Activated naive CD4-positive, alpha-beta T cell treated with anti-CD3 and anti-CD28 coated beads, Interleukin-2, amount 50 U/mL, for 24 hours (primary cell): Measurements from ENCODE around the gene SUGP1.

Source experiments
- H3K27ac Mint-ChIP-seq: one replicate; pipeline ENCODE4 v1.8.0; 2021; ENCODE audit warnings: mild to moderate bottlenecking, mixed read lengths
- H3K27me3 Mint-ChIP-seq: one replicate; pipeline ENCODE4 v1.8.0; 2021; ENCODE audit warnings: mixed read lengths
- H3K36me3 Mint-ChIP-seq: one replicate; pipeline ENCODE4 v1.8.0; 2021; ENCODE audit warnings: mixed read lengths
- H3K4me1 Mint-ChIP-seq: one replicate; pipeline ENCODE4 v1.8.0; 2021; ENCODE audit warnings: mixed read lengths
- H3K4me3 Mint-ChIP-seq: one replicate; pipeline ENCODE4 v1.8.0; 2021; ENCODE audit warnings: mild to moderate bottlenecking, mixed read lengths
- H3K9me3 Mint-ChIP-seq: one replicate; pipeline ENCODE4 v1.8.0; 2021; ENCODE audit warnings: mixed read lengths

Gene SUGP1

DNA sequence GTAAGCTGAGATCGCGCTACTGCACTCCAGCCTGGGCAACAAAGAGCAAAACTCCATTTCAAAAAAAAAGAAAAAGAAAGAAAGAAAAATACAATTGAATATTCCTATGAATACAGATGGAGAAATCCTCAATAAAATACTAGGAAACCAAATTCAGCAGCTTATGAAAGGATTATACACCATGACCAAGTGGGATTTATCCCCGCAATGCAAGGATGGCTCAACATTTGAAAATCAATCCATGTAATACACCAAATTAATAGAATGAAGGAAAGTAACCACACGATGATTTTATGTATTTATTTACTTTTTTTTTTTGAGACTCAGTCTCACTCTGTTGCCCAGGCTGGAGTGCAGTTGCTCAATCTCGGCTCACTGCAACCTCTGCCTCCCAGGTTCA lies 27.7 kb downstream of the SUGP1 start:
- Mint-ChIP-seq H3K9me3 (no peaks in the 10 kb centered on the region), H3K36me3 (peaks cover 23% of the 10 kb centered on the region), H3K27me3 (no peaks in the 10 kb centered on the region)

DNA sequence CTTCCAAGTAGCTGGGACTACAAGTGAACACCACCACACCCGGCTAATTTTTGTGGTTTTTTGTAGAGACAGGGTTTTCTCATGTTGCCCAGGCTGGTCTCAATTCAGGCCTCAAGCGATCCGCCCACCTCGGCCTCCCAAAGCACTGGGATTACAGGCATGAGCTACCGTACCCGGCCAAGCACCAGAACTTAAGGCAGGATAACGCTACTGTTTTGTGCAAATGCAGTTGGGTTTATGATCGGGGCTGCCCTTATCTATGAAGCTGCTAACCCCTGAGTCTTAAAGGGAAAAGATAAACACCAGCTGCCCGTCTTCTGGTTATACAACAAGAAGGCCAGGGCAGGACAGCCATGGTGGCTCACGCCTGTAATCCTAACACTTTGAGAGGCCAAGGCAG lies 34.6 kb downstream of the SUGP1 start:
- H3K4me3 Mint-ChIP-seq, result no peak overlapping the region
- no peaks in the 10 kb centered on the region for H3K27me3 Mint-ChIP-seq
- no peak overlapping the region for H3K27ac Mint-ChIP-seq
- H3K4me1 Mint-ChIP-seq, result no peaks in the 10 kb centered on the region
- peaks cover 16% of the 10 kb centered on the region for H3K36me3 Mint-ChIP-seq
- no peaks in the 10 kb centered on the region for H3K9me3 Mint-ChIP-seq

More for the DNA sequence above, 27.7 kb downstream of the SUGP1 start:
- Mint-ChIP-seq H3K4me1 (no peaks in the 10 kb centered on the region), H3K27ac (no peak overlapping the region), H3K4me3 (no peak overlapping the region)

DNA sequence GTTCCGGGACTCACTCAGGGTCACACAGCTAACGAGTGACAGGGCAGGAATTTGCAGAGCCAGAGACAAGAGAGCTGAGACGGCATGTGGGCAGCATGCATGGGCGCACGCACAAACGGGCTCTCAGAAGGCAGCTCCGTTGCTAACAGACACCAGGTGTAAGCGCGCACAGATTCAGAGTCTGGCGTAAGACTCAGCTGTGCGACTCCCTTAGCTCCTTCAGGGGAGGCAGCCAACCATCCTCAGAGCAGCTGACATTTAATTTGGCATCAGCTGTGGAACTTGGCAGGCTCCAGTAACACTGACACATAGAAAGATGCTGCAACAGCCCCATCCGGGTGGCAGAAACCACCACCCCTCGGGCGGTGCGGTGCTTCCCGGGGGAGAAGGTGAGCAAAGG lies 39.7 kb downstream of the SUGP1 start:
- H3K27ac Mint-ChIP-seq, result no peak overlapping the region
- no peaks in the 10 kb centered on the region for H3K4me1 Mint-ChIP-seq
- peaks cover 20% of the 10 kb centered on the region for H3K36me3 Mint-ChIP-seq
- H3K27me3 Mint-ChIP-seq, result peaks cover 2% of the 10 kb centered on the region
- no peaks in the 10 kb centered on the region for H3K9me3 Mint-ChIP-seq
- no peak overlapping the region for H3K4me3 Mint-ChIP-seq

DNA sequence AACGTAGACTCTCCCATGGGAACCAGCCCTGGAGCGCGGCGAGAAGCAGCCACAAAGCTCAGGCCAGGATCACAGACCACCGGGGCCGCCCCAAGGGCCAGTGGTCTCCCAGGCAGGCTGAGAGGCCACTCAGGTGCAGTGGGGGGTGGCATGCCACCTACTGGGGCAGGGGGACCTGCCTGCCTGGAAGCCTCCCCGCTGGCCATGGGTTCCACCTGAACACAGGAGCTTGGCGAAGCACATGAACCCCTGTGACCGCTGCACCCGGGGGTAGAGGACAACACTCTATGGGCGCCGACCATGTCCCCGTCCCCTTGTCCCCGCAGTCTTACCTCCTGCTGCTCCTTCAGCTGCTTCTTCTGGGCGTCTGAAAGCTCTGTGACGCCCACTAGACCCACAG lies 40.5 kb downstream of the SUGP1 start:
- Mint-ChIP-seq H3K36me3 (peaks cover 19% of the 10 kb centered on the region), H3K4me1 (no peaks in the 10 kb centered on the region), H3K4me3 (no peak overlapping the region), H3K27me3 (peaks cover 2% of the 10 kb centered on the region), H3K9me3 (no peaks in the 10 kb centered on the region), H3K27ac (no peak overlapping the region)

DNA sequence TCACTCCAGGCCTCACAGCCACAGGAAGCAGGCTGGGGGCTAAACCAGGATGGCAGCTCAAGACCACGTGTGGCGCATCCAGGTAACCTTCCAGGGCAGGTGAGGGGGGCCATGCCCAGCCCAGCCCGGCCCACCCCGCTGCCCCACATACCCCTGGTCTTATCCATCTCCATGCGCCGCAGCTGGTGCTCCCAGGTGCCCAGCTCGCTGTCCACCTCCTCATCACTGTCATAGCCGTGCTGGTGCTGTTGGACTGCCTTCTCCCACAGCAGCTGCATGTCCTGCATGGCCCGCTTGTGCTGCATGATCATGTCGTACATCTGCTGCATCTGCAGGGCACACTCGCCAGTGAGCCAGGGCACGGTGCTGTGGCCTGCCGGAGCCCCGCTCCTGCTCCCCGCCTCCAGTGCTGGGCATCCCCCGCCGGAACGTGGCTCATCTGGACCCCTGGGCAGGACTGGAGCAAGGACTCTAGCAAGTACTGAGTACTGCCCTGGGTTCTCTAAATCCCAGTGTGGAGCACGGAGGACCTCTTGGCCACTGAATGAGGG lies 41.2 kb downstream of the SUGP1 start:
- peaks cover 14% of the 10 kb centered on the region for H3K36me3 Mint-ChIP-seq
- H3K27me3 Mint-ChIP-seq, result peaks cover 2% of the 10 kb centered on the region
- no peaks in the 10 kb centered on the region for H3K4me1 Mint-ChIP-seq
- H3K9me3 Mint-ChIP-seq, result no peaks in the 10 kb centered on the region
- no peak overlapping the region for H3K4me3 Mint-ChIP-seq
- H3K27ac Mint-ChIP-seq, result no peak overlapping the region

DNA sequence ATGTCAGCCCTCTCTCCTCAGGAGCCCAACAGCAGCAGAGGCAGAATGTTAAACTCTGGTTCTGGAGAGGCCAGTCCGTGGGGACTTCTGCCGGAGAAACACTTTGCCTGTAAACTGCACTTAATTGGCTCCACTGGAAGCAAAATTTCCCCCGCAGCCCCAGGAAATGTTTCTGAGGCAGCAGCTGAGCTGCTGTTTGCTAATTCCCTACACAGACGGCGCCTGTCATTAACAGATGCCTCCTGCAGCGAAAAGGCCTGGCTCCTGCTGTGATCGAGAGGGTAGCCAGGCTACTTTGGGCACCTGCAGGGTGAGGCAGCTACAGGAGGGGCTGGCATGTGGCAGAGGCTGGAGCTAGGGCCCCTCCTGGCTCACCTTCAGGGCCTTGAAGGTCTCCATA lies 42.0 kb downstream of the SUGP1 start:
- H3K36me3 Mint-ChIP-seq, result peaks cover 12% of the 10 kb centered on the region
- peaks cover 8% of the 10 kb centered on the region for H3K27me3 Mint-ChIP-seq
- H3K4me3 Mint-ChIP-seq, result no peak overlapping the region
- H3K9me3 Mint-ChIP-seq, result no peaks in the 10 kb centered on the region
- peaks cover 6% of the 10 kb centered on the region for H3K4me1 Mint-ChIP-seq
- H3K27ac Mint-ChIP-seq, result no peak overlapping the region

DNA sequence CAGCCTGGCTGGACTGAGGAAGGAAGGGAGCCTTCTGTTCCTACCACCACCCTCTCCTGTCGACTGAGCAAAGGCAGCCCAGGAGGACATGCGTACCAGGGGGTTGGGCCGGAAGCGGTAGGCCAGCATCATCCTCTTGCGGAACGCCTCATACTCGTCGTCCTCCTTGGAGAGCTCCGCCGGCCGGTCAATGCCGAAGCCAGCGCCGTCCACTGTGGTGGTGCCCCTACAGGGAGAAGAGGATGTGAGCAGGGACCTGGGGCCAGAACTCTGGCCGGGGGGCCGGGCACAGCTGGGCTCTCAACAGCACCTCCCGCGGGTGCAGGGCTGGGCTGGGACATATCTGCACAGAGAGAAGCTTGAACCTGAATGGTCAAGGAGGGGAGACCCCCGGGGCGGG lies 43.5 kb downstream of the SUGP1 start:
- H3K36me3 Mint-ChIP-seq, result peaks cover 12% of the 10 kb centered on the region
- H3K27ac Mint-ChIP-seq, result no peak overlapping the region
- H3K27me3 Mint-ChIP-seq, result peaks cover 9% of the 10 kb centered on the region
- H3K4me3 Mint-ChIP-seq, result no peak overlapping the region
- no peaks in the 10 kb centered on the region for H3K9me3 Mint-ChIP-seq
- H3K4me1 Mint-ChIP-seq, result peaks cover 6% of the 10 kb centered on the region

DNA sequence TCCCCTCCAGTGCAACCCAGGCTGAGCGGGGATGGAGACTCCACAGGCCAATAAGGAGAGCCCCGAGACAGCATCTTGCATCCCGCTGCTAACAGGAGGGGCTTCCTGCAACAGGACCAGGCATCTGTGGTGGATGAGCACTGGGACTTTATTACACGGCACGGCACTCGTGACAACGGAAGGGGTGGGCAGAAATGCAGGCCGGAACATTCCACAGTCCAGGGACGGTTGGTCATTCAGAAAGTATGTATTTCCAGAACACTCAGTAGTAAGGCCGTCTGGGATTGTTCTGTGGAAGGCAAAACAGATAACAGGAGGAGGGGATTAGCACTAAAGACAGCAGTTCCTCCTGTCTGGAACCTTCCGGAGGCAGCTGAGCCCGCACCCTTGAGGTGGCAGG lies 43.9 kb downstream of the SUGP1 start:
- no peaks in the 10 kb centered on the region for H3K9me3 Mint-ChIP-seq
- peaks cover 6% of the 10 kb centered on the region for H3K4me1 Mint-ChIP-seq
- peaks cover 9% of the 10 kb centered on the region for H3K27me3 Mint-ChIP-seq
- H3K4me3 Mint-ChIP-seq, result no peak overlapping the region
- H3K27ac Mint-ChIP-seq, result no peak overlapping the region
- H3K36me3 Mint-ChIP-seq, result peaks cover 12% of the 10 kb centered on the region

DNA sequence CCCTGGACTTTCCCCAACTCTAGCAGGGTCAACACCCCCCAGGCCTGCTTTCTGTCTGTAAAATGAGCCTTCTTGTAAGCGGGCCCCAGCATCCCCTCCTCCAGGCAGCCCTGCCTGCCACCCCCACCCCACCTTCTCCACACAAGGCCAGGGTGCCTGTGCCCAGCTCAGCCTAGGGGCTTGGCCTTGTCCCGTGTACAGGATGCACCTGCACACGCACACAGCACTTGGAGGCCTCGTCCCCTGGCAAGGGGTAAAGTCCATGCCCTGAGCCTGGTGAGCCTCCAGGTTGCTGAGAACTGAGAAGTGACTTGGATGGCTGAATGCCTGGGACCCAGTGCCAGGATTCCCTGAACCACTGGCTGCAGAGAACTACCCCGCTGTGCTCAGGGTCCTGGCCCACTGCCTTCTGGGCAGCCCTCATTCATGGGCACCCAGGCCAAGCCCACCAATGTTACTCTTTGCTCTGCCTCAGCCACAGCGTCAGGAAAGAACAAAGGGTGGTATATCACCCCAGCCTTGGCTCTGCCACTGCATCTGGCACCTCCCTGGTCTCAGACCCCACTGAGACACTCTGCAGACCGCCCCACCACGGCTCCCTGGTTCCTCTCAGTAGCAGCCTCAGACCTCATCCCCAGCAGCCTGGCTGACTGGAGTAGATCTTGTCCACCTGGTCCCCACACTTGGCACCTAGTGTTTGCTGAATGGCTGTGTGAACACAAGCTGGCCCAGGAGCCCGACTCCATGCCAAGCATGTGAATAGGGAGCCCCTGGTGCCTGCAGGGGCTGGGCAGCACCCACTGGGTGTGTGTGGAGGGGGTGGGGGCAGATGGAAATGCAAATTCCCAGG lies 45.4 kb downstream of the SUGP1 start:
- no peak overlapping the region for H3K27ac Mint-ChIP-seq
- no peaks in the 10 kb centered on the region for H3K9me3 Mint-ChIP-seq
- H3K4me1 Mint-ChIP-seq, result peaks cover 6% of the 10 kb centered on the region
- peaks cover 9% of the 10 kb centered on the region for H3K36me3 Mint-ChIP-seq
- H3K4me3 Mint-ChIP-seq, result no peak overlapping the region
- peaks cover 9% of the 10 kb centered on the region for H3K27me3 Mint-ChIP-seq

DNA sequence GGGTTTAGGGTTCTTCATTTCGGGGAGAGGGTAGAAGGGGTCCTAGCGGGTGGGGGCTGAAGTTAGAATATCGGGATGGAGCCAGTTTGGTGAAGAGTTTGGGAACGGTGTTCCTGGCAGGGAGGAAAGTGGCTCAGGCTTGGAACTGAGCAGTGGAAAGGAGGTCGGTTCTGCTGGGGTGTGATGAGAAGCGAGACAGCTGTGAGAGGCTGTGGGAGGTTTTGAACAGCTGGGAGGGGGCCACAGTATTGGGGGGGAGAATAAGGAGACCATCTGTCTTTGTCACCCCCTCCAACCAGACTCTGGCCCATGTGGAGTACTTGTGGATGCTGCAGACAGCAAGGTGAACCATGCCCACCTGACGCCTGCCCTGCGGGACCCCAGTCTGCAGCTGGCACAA lies 46.2 kb downstream of the SUGP1 start:
- Mint-ChIP-seq H3K36me3 (peaks cover 9% of the 10 kb centered on the region), H3K27ac (no peak overlapping the region), H3K4me1 (peaks cover 6% of the 10 kb centered on the region), H3K9me3 (no peaks in the 10 kb centered on the region), H3K4me3 (no peak overlapping the region), H3K27me3 (peaks cover 9% of the 10 kb centered on the region)

DNA sequence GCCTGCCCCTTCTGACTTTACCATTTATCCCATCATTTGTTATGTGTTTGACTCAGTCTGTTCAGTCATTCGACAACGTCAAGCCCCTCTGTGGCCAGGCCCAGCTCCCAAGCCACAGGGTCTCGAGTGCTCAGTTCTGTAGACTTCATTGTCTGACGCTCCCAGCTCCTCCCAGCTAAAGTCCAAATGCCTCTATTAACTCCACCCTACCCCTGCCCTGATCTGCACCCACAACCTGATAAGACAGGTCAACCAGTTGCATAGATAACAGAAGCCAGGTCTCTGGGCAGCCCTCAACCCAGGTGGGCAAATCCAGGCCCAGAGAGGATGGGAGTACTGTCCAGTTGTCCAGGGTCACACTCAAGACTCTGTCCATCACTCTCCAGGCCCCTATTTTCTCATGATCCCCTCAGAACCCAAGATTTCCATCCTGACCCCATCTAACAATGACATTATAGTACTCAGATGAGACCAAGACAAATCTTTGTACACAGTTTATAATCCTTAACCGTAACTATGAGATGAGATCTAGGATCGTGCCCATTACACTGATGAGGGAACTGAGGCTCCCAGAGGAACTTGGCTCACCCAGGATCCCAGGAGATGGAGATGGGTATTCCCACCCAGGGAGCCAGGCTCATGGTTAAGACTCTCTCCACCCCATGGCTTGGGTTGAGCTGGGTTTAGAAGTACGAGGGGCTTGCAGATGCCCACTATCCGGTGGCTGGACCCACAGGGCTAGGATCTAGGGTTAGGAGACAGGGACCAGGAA lies 48.3 kb downstream of the SUGP1 start:
- Mint-ChIP-seq H3K9me3 (no peaks in the 10 kb centered on the region), H3K27ac (no peak overlapping the region), H3K4me1 (peaks cover 6% of the 10 kb centered on the region), H3K4me3 (no peak overlapping the region), H3K27me3 (peaks cover 9% of the 10 kb centered on the region), H3K36me3 (peaks cover 6% of the 10 kb centered on the region)

DNA sequence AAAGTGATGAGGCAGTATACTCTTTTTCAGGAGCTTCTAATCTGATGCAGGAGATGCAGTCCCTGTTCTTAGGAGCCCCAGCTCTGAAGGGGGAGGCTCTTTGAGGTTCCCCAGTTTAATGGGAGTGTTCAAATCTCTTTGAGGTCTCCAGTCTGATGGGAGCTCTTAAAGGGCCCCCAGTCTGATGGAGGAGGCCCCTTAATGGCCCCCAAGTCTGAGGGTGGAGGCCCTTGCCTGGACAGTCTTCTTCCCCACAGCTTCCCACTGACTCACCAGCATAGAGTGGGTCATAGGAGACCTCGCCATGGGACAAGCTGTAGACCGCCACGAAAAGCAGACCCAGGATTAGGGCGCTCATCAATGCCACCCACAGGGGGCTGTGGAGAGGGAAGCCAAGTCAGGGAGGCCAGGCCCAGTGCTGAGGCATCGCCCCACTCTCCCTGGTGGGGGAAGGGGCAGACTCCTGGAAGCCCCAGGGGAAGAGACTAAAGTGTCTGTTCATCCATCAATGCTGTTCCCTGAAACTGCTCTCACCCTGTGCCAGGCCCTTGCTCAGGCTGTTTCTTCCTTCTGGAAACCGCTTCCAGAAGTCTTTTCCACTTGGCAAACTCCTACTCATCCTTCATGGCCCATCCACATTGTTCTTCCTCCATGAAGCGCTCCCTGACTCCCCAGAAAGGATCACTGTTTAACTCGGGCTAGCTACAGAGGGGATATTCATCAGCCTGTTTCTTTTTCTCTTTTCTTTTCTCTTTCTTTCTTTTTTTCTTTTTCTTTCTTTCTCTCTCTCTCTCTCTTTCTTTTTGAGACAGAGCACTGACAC lies 49.3 kb downstream of the SUGP1 start:
- Mint-ChIP-seq H3K27ac (no peak overlapping the region), H3K9me3 (no peaks in the 10 kb centered on the region), H3K36me3 (peaks cover 2% of the 10 kb centered on the region), H3K27me3 (peaks cover 7% of the 10 kb centered on the region), H3K4me3 (no peak overlapping the region), H3K4me1 (peaks cover 6% of the 10 kb centered on the region)

DNA sequence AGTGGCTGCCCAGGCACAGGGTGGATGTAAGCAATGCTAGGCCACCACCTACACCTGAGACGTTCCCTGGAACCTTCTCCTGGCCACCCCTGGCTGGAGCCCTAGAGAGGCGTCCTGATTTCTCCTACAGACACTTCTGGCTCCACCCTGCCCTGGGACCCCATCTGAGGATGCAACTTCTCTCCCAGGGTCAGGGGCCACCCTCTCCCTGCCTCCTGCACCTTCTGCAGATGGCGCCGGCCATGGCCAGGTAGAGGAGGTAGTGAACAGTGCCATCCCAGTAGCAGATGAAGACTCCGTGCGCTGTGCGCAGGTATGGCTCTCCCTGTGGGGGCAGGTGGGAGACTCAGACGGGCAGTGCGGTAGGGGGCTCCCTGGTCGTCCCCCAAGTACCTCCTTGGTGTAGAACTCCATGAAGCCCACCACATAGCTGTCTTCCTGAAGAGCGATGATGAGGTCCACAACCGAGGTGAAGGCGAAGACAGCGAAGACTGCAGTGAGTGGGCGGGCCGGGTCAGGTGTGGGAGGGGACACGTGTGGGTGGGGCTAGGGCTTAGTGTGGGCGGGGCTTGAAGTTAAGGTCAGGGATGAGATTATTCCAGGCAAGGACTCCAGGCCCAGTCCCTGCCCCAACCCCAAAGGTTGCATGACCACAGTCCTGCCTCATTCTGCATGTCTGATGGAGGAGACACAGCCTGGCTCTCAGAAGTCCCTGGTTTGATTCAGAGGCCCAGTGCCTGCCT lies 50.2 kb downstream of the SUGP1 start:
- H3K4me3 Mint-ChIP-seq, result no peak overlapping the region

DNA sequence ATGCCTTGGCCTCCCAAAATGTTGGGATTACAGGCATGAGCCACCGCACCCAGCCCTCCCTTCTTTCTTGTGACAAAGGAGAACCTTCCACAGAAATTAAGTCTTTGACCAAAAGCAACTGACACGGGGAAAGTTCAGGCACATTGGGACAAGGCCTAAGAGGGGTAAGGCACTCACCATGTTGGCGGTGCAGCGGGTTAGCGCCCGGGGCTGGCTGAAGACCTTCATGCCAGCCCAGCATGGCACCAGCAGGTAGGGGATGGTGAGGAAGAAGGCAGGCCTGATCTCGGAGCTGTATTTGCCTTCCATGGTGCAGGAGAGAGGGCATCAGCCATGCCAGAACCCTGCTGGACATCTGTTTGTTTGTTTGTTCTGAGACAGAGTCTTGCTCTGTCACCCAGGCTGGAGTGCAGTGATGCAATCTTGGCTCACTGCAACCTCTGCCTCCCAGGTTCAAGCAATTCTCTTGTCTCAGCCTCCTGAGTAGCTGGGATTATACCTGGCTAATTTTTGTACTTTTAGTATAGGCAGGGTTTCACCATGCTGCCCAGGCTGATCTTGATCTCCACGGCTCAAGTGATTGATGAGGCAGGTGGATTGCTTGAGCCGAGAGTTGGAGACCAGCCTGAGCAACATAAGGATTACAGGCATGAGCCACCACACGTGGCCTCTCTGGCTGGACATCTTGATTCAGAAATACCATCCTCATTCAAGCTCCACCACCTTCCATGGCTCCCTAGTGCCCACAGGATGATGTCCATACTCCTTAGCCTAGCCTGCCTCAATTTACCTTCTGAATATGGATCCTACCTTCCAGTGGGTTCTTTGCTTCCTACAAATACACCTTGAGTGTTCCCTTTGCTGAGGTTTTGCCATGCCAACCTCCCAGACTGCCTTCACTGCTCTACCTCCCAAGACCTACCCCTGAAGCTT lies 51.6 kb downstream of the SUGP1 start:
- Mint-ChIP-seq H3K27me3 (peaks cover 4% of the 10 kb centered on the region), H3K9me3 (no peaks in the 10 kb centered on the region), H3K4me1 (peaks cover 4% of the 10 kb centered on the region), H3K4me3 (no peak overlapping the region), H3K27ac (no peak overlapping the region), H3K36me3 (no peaks in the 10 kb centered on the region)

More for the DNA sequence above, 50.2 kb downstream of the SUGP1 start:
- H3K36me3 Mint-ChIP-seq, result peaks cover 2% of the 10 kb centered on the region
- H3K27me3 Mint-ChIP-seq, result peaks cover 7% of the 10 kb centered on the region
- H3K9me3 Mint-ChIP-seq, result no peaks in the 10 kb centered on the region
- H3K27ac Mint-ChIP-seq, result no peak overlapping the region
- peaks cover 6% of the 10 kb centered on the region for H3K4me1 Mint-ChIP-seq
